ENCODE measurements around the gene SCYGR8.

DNA sequence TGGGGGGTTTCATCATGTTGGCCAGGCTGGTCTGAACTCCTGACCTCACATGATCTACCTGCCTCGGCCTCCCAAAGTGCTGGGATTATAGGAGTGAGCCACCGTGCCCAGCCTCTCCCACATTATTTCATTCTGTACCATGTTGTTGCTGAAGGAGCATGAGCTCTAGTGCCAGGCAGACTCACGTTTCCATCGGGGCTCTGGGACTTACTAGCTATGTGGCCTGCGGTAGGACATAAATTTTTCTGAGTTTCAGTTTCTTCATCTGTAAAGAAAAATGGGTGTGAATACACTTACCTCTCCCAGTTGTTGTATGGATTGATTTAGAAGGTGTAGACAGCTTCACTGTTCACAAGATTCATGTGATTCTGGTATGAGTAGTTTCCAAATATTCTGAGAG is 37.1 kb downstream of the SCYGR8 start:
- TF ChIP-seq EZH2 (IDR thresholded peaks at IDR 0.05; ENCODE audit: borderline replicate concordance, low read depth, low read length, poor library complexity, severe bottlenecking): no peak
- TF ChIP-seq, protein P1, sequence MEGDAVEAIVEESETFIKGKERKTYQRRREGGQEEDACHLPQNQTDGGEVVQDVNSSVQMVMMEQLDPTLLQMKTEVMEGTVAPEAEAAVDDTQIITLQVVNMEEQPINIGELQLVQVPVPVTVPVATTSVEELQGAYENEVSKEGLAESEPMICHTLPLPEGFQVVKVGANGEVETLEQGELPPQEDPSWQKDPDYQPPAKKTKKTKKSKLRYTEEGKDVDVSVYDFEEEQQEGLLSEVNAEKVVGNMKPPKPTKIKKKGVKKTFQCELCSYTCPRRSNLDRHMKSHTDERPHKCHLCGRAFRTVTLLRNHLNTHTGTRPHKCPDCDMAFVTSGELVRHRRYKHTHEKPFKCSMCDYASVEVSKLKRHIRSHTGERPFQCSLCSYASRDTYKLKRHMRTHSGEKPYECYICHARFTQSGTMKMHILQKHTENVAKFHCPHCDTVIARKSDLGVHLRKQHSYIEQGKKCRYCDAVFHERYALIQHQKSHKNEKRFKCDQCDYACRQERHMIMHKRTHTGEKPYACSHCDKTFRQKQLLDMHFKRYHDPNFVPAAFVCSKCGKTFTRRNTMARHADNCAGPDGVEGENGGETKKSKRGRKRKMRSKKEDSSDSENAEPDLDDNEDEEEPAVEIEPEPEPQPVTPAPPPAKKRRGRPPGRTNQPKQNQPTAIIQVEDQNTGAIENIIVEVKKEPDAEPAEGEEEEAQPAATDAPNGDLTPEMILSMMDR (conservative IDR thresholded peaks at IDR 0.05; ENCODE audit: low read depth, low read length): no peak
